PC-9 (cell line): Measurements from ENCODE around the gene NSMCE4A.

ENCODE experiments used
- EZH2 ChIP-seq: fragments of 200-600 bp; sonication (generic); IDR thresholded peaks from 2 replicates; pipeline ENCODE4 v1.8.0; 2017; ENCODE audit warnings: antibody characterized with exemption, low read depth
- TF ChIP-seq, protein P1 (sequence below): fragments of 200-600 bp; sonication (generic); conservative IDR thresholded peaks from 2 replicates; pipeline ENCODE4 v1.6.1; 2017; ENCODE audit warnings: mixed run types, antibody characterized with exemption, mild to moderate bottlenecking, moderate library complexity

DNA sequence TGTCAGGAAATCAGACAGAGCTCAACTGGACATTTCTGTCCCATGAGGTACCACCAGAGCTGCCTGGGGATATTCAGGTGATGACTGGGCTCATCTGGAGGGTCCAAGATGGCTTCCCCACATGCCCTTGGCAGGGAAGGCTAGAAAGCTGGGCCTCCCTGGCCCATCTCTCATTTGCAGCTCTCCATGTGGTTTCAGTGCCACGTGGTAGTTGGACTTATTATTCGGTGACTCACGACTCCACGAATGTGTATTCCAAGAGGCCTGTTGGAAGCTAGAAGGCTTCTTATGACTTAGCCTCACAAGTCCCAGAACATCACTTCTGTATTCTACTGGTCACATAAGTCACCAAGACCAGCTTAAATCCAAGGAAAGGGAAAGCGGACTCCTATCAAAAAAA, 22.8 kb downstream of the NSMCE4A start:
- TF ChIP-seq, protein P1, sequence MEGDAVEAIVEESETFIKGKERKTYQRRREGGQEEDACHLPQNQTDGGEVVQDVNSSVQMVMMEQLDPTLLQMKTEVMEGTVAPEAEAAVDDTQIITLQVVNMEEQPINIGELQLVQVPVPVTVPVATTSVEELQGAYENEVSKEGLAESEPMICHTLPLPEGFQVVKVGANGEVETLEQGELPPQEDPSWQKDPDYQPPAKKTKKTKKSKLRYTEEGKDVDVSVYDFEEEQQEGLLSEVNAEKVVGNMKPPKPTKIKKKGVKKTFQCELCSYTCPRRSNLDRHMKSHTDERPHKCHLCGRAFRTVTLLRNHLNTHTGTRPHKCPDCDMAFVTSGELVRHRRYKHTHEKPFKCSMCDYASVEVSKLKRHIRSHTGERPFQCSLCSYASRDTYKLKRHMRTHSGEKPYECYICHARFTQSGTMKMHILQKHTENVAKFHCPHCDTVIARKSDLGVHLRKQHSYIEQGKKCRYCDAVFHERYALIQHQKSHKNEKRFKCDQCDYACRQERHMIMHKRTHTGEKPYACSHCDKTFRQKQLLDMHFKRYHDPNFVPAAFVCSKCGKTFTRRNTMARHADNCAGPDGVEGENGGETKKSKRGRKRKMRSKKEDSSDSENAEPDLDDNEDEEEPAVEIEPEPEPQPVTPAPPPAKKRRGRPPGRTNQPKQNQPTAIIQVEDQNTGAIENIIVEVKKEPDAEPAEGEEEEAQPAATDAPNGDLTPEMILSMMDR = no peak
- TF ChIP-seq EZH2 = no peak
